GM10248 (cell line): ENCODE results near the gene KIAA0513.

Experiments
- CTCF ChIA-PET: fragments of 300-600 bp; sonication (Branson Sonifier 250); formaldehyde crosslinking; extraction: SDS; loops from one replicate; lab custom pipeline; 2021; ENCODE audit warnings: antibody characterized with exemption; lab: Yijun Ruan, JAX
- POLR2A ChIA-PET: fragments of 350-650 bp; sonication (Branson Sonifier 250); formaldehyde crosslinking; extraction: SDS; loops from one replicate; lab custom pipeline; 2020; ENCODE audit warnings: antibody characterized with exemption; lab: Yijun Ruan, JAX
- DNase-seq: peaks from one replicate; pipeline ENCODE4 v3.0.0; 2012; ENCODE audit errors: extremely low spot score
- CTCF ChIP-seq: IDR thresholded peaks from 2 replicates; pipeline ENCODE4 v1.5.1; 2012; ENCODE audit warnings: mild to moderate bottlenecking, low read depth; ENCODE audit errors: extremely low read depth, missing control alignments, control extremely low read depth

Gene KIAA0513

DNA sequence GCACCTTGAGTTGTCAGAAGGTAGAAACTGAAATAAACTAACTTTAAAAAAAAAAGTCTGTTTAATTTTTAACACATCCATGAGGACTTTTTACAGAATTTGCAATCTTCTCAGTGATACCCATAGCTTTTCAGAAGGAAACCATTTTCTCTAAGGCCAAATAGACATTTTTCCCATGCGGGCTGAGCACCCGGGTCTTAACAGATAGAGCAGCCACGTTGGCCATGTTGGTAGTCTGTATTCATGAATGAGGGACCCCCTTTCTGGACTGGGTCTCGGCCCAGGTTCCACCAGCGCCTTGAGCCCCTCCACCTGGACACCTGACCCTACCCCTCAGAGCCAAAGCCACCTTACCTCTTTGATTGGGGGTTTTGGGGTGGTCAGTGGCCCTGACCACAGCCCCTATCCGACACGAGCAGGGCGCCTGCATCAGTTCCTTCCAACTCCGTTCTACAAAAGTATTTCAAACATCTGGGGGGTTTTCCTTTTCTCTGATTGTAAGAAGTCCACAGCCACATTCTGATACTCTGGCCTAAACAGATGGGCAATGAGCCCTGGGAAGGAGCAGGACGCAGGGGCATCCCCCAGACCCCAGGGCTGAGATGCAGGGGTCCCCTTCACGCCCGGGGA lies 66.7 kb downstream of the KIAA0513 start:
- ChIA-PET CTCF (interaction anchor here (7.3 kb wide), 1 partner anchor 8 kb away, joined by 38 read pairs; no protein-coding TSS in a partner anchor), POLR2A (no interaction called here)
- DNase-seq = no peak
- no peak for TF ChIP-seq CTCF

DNA sequence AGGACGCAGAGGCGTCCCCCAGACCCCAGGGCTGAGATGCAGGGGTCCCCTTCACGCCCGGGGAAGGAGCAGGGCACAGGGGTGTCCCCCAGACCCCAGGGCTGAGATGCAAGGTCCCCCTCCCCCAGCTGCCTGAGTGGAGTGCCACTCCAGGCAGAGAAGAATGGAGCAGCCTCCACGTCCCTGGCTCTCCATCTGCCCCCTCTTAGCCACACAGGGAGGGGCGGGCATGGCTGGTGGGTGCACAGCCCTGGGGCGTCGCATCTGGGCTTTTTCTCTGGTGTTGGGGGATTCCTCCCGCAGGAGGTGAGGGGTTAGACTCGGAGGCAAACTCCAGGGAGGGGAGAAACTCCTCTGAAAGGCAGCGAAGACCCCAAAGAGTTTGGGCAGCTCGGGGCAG lies 67.2 kb downstream of the KIAA0513 start:
- ChIA-PET CTCF (interaction anchor here (7.3 kb wide), 1 partner anchor 9 kb away, joined by 38 read pairs; no protein-coding TSS in a partner anchor), POLR2A (no interaction called here)

DNA sequence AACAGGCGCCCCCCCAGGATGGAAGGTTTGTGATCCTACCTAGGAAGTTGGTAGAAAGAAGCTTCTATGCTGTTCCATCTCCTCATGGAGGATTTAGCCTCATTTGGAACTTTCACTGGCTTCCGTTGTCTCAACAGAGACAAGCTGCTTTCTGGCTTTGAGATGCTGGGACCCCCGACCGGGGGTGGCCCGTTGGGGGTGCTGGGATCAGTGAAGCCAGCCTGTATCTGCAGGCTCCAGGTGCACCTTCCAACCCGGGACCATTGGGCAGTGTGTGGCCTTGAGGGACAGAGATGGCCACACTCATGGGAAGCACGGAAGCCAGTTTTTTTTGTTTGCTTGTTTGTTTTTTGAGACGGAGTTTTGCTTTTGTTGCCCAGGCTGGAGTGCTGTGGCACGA lies 69.3 kb downstream of the KIAA0513 start:
- CTCF ChIA-PET = interaction anchor here (1.0 to 7.3 kb wide), 3 partner anchors 11 to 156 kb away, joined by 4 to 38 read pairs (median 4); no protein-coding TSS in a partner anchor
- POLR2A ChIA-PET = no interaction called here
- no peak for TF ChIP-seq CTCF
- DNase-seq = no peak

More for the DNA sequence above, 67.2 kb downstream of the KIAA0513 start:
- no peak for TF ChIP-seq CTCF
- no peak for DNase-seq

GRCh38 chr16:85098565-85098964 lies 71.0 kb downstream of the KIAA0513 start:
- no peak for DNase-seq
- ChIA-PET POLR2A (no interaction called here), CTCF (interaction anchor here (4.3 to 7.3 kb wide), 2 partner anchors 12 to 17 kb away, joined by 20 to 38 read pairs; no protein-coding TSS in a partner anchor)
- TF ChIP-seq CTCF = no peak

DNA sequence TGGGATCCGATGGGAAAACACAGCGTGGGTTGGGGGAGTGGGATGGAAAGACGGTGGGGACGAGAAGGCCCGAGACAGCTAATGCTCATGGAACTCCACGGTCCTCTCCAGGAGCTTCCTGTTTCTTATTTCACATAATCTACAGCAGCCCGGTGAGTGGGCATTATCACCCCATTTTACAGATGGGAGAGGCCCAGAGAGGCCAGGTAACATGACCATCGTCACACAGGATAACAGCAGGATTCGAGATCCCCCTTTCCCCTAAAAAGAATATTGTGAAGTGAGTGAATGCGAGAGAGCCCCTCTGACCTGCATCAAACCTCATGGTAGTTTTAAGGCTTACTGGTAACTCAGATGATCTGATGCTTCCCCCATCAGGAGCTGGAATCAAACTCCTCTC lies 72.7 kb downstream of the KIAA0513 start:
- POLR2A ChIA-PET = no interaction called here
- DNase-seq = no peak
- TF ChIP-seq CTCF = no peak
- CTCF ChIA-PET = interaction anchor here (4.3 to 7.3 kb wide), 2 partner anchors 14 to 15 kb away, joined by 20 to 38 read pairs; no protein-coding TSS in a partner anchor

DNA sequence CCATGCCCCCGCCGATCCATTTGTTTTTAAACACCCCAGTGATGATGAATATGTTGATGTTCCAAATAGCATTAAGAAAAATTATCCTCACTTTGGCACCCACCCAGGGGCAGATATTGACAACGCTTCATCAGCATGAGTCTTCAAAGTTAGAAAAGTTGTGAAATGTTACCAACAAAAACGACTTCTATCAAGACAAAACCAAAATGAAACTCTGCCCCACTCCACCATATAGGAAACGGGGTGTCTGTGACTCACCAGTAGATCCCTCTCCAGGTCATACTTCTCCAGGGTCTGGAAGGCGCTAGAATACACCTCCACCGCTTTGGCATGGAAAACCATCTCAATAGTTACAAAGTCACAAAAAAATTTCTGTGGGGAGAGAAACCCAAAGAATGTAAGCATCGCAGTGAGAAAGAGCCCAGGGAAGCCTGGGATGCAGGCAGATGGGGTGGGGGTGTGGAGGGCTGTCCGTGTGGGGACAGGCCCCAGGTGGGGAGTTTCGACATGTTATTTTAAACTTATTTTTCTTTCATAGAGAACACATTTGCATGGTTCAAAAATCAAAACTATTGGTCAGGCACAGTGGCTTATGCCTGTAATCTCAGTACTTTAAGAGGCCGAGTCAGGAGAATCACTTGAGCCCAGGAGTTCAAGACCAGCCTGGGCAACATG lies 74.5 kb downstream of the KIAA0513 start:
- POLR2A ChIA-PET = no interaction called here
- CTCF ChIA-PET = interaction anchor here (1.3 to 7.3 kb wide), 4 partner anchors 9 to 16 kb away, joined by 3 to 38 read pairs (median 14); no protein-coding TSS in a partner anchor
- TF ChIP-seq CTCF = no peak
- no peak for DNase-seq
